Ectodermal cell (in vitro differentiated cells): ENCODE results near the gene CRACR2A.

ENCODE experiments used
- H3K27ac ChIP-seq: 2 replicates; pipeline ENCODE4 v1.7.0; 2013; ENCODE audit warnings: mild to moderate bottlenecking, low read depth, low read length; ENCODE audit not compliant: insufficient read depth, poor library complexity, severe bottlenecking
- H3K27me3 ChIP-seq: 2 replicates; pipeline ENCODE4 v1.7.0; 2013; ENCODE audit warnings: mild to moderate bottlenecking, low read length; ENCODE audit not compliant: insufficient read depth, control insufficient read depth, poor library complexity, severe bottlenecking
- H3K36me3 ChIP-seq: one replicate; pipeline ENCODE4 v1.7.0; 2013; ENCODE audit warnings: low read length; ENCODE audit not compliant: control insufficient read depth, insufficient read depth
- H3K4me1 ChIP-seq: one replicate; pipeline ENCODE4 v1.7.0; 2013; ENCODE audit warnings: low read length; ENCODE audit not compliant: control insufficient read depth, insufficient read depth
- H3K4me3 ChIP-seq: 2 replicates; pipeline ENCODE4 v1.7.0; 2013; ENCODE audit warnings: low read depth, low read length, control low read depth; ENCODE audit not compliant: insufficient read depth
- H3K9me3 ChIP-seq: 2 replicates; pipeline ENCODE4 v1.7.0; 2013; ENCODE audit warnings: mild to moderate bottlenecking, low read length, moderate library complexity; ENCODE audit not compliant: control insufficient read depth
- WGBS, 2 experiments: methylation state at CpG; one replicate each; pipeline ENCODE4 v1.1.7; 2013; ENCODE audit warnings: missing lambda C conversion rate in 2 of 2; 5-methylcytosine and 5-hydroxymethylcytosine counted together

Gene CRACR2A

DNA sequence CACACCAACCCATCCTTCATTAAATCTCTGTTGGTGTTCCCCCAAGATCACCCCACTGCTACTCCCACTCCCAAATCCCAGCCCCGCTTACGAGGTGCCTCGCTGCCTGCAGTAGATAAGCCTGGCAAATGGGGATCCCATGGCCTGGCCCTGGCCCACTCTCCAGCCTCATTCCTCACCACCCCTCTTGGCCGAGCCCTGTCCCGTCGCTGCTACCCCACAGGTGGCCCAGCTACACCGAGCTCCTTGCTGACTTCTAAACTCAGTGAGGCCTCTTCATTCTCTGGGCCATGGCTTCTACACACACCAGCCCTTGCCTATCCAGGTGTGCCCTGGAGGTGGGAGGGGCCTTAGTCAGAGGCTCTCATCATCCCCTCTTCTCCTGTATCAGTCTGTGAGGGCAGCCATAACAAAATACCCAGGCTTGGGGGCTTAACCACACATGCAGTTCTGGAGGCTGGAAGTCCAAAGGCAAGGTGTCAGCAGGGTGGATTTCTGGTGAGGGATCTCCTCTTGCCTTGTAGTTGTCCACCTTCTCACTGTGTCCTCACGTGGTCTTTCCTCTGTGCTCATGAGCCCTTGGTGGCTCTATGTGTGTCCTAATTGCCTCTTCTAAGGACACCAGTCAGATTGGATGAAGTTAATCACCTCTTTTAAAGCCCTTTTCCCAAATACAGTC, 169.1 kb downstream of the CRACR2A start:
- H3K27me3 ChIP-seq: no peaks in the 10 kb centered on the region

GRCh38 chr12:3580094-3580749, 172.7 kb downstream of the CRACR2A start:
- H3K36me3 ChIP-seq: peaks cover 4% of the 10 kb centered on the region
- no peak overlapping the region for H3K4me3 ChIP-seq
- H3K4me1 ChIP-seq: peaks cover 23% of the 10 kb centered on the region
- no peaks in the 10 kb centered on the region for H3K27me3 ChIP-seq
- no peak overlapping the region for H3K27ac ChIP-seq
- 79 to 82% methylated on average over 13 of the region's 13 CpGs for WGBS, 2 experiments
- no peaks in the 10 kb centered on the region for H3K9me3 ChIP-seq

More for the DNA sequence above, 169.1 kb downstream of the CRACR2A start:
- Histone ChIP-seq H3K27ac (no peak overlapping the region), H3K36me3 (peaks cover 4% of the 10 kb centered on the region), H3K4me3 (no peak overlapping the region), H3K9me3 (no peaks in the 10 kb centered on the region), H3K4me1 (peaks cover 18% of the 10 kb centered on the region)
- 92 to 94% methylated on average over 8 of the region's 8 CpGs for WGBS, 2 experiments

GRCh38 chr12:3579446-3580093, 173.3 kb downstream of the CRACR2A start:
- Histone ChIP-seq H3K27me3 (no peaks in the 10 kb centered on the region), H3K4me1 (peaks cover 29% of the 10 kb centered on the region), H3K27ac (peak overlapping the region; percentile 6), H3K36me3 (peaks cover 4% of the 10 kb centered on the region), H3K4me3 (no peak overlapping the region), H3K9me3 (no peaks in the 10 kb centered on the region)
- 81 to 84% methylated on average over 15 of the region's 15 CpGs for WGBS, 2 experiments

- Histone ChIP-seq H3K9me3 (no peaks in the 10 kb centered on the region), H3K4me3 (no peak overlapping the region), H3K27me3 (no peaks in the 10 kb centered on the region), H3K27ac (no peak overlapping the region), H3K4me1 (peaks cover 32% of the 10 kb centered on the region), H3K36me3 (no peaks in the 10 kb centered on the region)
- WGBS, 2 experiments: 86 to 90% methylated on average over 5 of the region's 5 CpGs
Observed at GRCh38 chr12:3578557-3578956, 174.4 kb downstream of the CRACR2A start.

GRCh38 chr12:3576891-3577290, 176.0 kb downstream of the CRACR2A start:
- Histone ChIP-seq H3K4me1 (peaks cover 32% of the 10 kb centered on the region), H3K4me3 (no peak overlapping the region), H3K9me3 (no peaks in the 10 kb centered on the region), H3K27me3 (no peaks in the 10 kb centered on the region), H3K36me3 (no peaks in the 10 kb centered on the region), H3K27ac (no peak overlapping the region)
- WGBS, 2 experiments: 93 to 98% methylated on average over 9 of the region's 9 CpGs

DNA sequence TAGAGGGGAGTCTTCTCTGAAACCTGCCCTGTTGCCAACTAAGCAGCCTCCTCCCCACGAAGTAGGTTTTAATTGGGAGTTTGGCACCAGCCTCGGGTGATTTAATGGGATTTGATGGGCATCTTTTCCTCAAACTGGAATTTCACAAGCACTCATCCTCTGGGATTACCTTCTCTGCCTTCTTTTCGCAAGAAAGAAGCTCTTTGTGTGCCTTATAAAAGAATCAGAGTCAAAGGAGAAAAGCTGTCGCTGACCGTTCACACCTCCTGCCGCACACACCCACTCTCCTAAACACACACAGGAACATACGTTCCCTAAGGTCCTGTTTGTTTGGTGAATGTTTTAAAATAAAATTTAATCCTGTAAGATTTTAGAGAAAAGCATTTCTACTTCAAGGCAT, 177.9 kb downstream of the CRACR2A start:
- 64 to 72% methylated on average over 3 of the region's 7 CpGs for WGBS, 2 experiments
- H3K27ac ChIP-seq: peak overlapping the region; percentile 46
- no peaks in the 10 kb centered on the region for H3K36me3 ChIP-seq
- H3K27me3 ChIP-seq: no peaks in the 10 kb centered on the region
- H3K9me3 ChIP-seq: no peaks in the 10 kb centered on the region
- H3K4me3 ChIP-seq: no peak overlapping the region
- H3K4me1 ChIP-seq: peaks cover 26% of the 10 kb centered on the region

DNA sequence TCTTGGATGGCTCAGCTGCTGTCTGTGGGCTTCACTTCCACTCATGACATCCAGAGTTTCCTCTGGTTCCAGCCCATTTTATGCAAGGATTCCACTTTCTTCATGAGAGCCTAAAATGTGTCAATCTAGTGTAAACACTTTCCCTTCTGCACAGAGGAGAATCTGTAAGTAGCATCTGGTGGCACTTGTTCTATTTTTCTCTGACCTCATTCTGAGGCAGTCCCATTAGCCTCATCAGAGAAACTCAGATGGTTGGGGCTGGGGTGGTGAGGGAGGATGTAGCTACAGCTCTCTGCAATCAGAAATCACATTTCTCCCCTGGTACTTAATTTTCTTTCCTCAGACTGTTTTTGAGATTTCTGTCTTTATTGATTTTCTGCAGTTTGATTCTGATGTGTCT, 180.3 kb downstream of the CRACR2A start:
- no peaks in the 10 kb centered on the region for H3K36me3 ChIP-seq
- no peaks in the 10 kb centered on the region for H3K27me3 ChIP-seq
- no peaks in the 10 kb centered on the region for H3K9me3 ChIP-seq
- H3K4me1 ChIP-seq: peaks cover 18% of the 10 kb centered on the region
- no peak overlapping the region for H3K4me3 ChIP-seq
- no peak overlapping the region for H3K27ac ChIP-seq

DNA sequence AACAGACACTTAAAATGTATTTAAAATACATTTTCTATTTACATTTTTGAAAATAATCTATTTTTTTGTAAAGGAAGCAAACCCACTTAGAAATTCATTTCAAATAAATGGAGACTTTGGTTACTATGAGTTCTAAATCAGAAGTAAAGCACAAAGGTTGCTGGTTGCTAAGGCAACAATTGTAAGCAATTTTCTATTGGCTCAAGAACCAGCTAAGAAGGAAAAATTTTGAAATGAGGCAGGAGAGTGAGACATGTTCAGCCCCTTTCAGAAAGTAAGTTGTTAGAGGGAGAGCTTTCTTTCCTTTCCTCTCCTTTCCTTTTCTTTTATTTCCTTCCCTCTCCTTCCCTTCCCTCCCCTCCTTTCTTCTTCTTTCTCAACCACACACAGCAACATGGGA, 181.2 kb downstream of the CRACR2A start:
- Histone ChIP-seq H3K27me3 (no peaks in the 10 kb centered on the region), H3K27ac (no peak overlapping the region), H3K9me3 (no peaks in the 10 kb centered on the region), H3K4me3 (no peak overlapping the region), H3K36me3 (no peaks in the 10 kb centered on the region), H3K4me1 (peaks cover 18% of the 10 kb centered on the region)

DNA sequence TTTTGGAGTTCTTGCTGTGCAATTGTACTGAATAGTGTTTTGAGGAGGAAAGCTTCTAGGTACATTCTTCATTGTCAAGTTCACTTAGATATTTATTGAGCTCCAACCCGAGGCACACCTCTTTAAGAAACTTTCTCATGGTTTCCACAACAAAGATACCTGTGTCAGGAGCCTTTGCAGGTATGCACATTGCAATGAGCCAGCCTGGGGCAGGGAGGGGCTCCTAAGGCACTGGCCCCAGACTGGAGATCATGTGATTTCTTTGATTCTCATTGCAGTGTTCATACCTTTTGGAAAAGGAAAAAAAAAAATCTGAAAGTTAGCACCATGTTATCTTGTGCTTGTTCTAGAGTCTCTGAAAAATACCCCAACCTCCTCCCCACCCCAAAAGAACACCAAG, 181.6 kb downstream of the CRACR2A start:
- Histone ChIP-seq H3K4me1 (peaks cover 18% of the 10 kb centered on the region), H3K4me3 (no peak overlapping the region), H3K27ac (no peak overlapping the region), H3K9me3 (no peaks in the 10 kb centered on the region), H3K36me3 (no peaks in the 10 kb centered on the region), H3K27me3 (no peaks in the 10 kb centered on the region)
- WGBS, 2 experiments: 73 to 77% methylated on average over 1 of the region's 1 CpG

DNA sequence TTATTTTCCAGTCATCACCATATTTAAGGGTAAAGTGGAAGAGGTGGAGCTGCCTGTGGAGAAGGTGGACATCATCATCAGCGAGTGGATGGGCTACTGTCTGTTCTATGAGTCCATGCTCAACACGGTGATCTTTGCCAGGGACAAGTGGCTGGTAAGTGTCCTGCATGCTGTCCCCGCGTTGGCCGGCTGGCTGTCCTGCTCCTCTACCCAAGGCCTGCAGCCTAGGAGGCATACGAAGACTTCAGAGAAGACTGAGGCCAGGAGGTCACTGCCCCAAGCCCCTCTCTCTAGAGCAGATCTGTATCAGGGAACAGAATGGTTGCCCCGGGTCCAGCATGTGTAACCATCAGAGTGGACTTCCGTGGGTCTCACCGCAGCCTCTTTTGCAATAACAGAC, 184.2 kb downstream of the CRACR2A start:
- Histone ChIP-seq H3K4me1 (peaks cover 5% of the 10 kb centered on the region), H3K27me3 (no peaks in the 10 kb centered on the region), H3K36me3 (no peaks in the 10 kb centered on the region), H3K27ac (no peak overlapping the region), H3K4me3 (no peak overlapping the region), H3K9me3 (no peaks in the 10 kb centered on the region)
- 95% methylated on average over 9 of the region's 9 CpGs for WGBS, 2 experiments
